ENCODE results near the gene ATXN10. TPM values are rescaled to one million over a fixed set of nuclear protein-coding genes. Genes with fewer than 3 reads are reported as not detected.

ATXN10 gene
- total RNA-seq, 1 donor from 2014 or later: 99.7 TPM

DNA sequence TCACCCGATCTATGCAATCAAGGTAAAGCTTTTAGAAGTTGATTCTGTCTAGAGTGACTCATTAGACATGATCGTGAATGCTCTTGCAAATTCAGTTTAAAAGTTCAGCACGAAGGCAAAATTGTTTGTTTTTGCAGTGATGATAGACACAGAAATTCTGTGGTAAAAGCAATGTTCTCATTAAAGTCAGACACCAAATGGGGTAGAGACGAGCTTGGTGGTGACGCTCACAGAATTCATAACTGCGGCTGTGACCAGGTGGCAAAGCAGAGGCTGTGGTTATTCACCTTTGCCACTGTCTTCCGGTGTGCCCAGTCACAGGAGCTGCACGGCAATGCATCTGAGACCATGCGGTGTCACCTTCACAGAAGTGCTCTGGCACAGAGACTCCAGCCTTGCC is 221.9 kb downstream of the ATXN10 start:
- POLR2A ChIA-PET: no interaction called here
- no peaks in the 10 kb centered on the region for H3K4me1 Mint-ChIP-seq
- ATAC-seq (ENCODE audit: low read depth) (no peak), DNase-seq (no peak)
- no peak overlapping the region for H3K4me3 Mint-ChIP-seq
- peaks cover 15% of the 10 kb centered on the region for H3K27me3 Mint-ChIP-seq
- H3K36me3 Mint-ChIP-seq (ENCODE audit: low read depth): no peaks in the 10 kb centered on the region
- no peak overlapping the region for H3K27ac Mint-ChIP-seq
- H3K9me3 Mint-ChIP-seq: no peaks in the 10 kb centered on the region
- intact Hi-C loops (cut with micrococcal nuclease): no loop called here
- CTCF ChIA-PET: no interaction called here
- TF ChIP-seq, protein P1, sequence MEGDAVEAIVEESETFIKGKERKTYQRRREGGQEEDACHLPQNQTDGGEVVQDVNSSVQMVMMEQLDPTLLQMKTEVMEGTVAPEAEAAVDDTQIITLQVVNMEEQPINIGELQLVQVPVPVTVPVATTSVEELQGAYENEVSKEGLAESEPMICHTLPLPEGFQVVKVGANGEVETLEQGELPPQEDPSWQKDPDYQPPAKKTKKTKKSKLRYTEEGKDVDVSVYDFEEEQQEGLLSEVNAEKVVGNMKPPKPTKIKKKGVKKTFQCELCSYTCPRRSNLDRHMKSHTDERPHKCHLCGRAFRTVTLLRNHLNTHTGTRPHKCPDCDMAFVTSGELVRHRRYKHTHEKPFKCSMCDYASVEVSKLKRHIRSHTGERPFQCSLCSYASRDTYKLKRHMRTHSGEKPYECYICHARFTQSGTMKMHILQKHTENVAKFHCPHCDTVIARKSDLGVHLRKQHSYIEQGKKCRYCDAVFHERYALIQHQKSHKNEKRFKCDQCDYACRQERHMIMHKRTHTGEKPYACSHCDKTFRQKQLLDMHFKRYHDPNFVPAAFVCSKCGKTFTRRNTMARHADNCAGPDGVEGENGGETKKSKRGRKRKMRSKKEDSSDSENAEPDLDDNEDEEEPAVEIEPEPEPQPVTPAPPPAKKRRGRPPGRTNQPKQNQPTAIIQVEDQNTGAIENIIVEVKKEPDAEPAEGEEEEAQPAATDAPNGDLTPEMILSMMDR (IDR thresholded peaks at IDR 0.05): no peak

Other genes starting within 250 kb of the ATXN10 start
- gene FBLN1, start 169.0 kb upstream of the ATXN10 start, total RNA-seq: not detected in 2 replicates

Measured in activated B cell treated with CpG ODN at 0.5 μM for 24 hours (primary cell).